Fibroblast of lung (primary cell): ENCODE measurements around the gene CALML6. TPM values are rescaled to one million over a fixed set of nuclear protein-coding genes. Genes with fewer than 3 reads are reported as not detected.

Experiments
- DNase-seq, 2 donors: peaks; one replicate each; pipeline versions ENCODE4 v3.0.0 to v3.0.0-alpha.2; 2010; ENCODE audit warnings: low read depth in 2 of 2
- H2AFZ ChIP-seq: 2 replicates; pipeline ENCODE4 v1.5.1; 2012; ENCODE audit warnings: low read length, control low read depth, inconsistent platforms
- H3K27ac ChIP-seq: 2 replicates; pipeline ENCODE4 v1.5.1; 2011; ENCODE audit warnings: low read length, control low read depth; ENCODE audit not compliant: insufficient read depth
- H3K27me3 ChIP-seq: 2 replicates; pipeline ENCODE4 v1.5.1; 2011; ENCODE audit warnings: mild to moderate bottlenecking, low read length; ENCODE audit not compliant: control insufficient read depth, insufficient read depth
- H3K36me3 ChIP-seq: 2 replicates; pipeline ENCODE4 v1.5.1; 2011; ENCODE audit warnings: low read length; ENCODE audit not compliant: control insufficient read depth, insufficient read depth
- H3K4me1 ChIP-seq: 2 replicates; pipeline ENCODE4 v1.5.1; 2011; ENCODE audit warnings: low read length; ENCODE audit not compliant: control insufficient read depth, insufficient read depth; ENCODE audit errors: extremely low read depth
- H3K4me2 ChIP-seq: 2 replicates; pipeline ENCODE4 v1.5.1; 2011; ENCODE audit warnings: low read length, control low read depth; ENCODE audit not compliant: insufficient read depth; ENCODE audit errors: extremely low read depth
- H3K4me3 ChIP-seq, 4 experiments: fragments of 200-600 bp in 1 of 4; sonication (generic) in 1 of 4; replicated peaks in 1 of 4; 2 replicates each; pipeline ENCODE4 v1.5.1; 2011 to 2016; ENCODE audit warnings: low read length in 4 of 4, low read depth in 3 of 4, mild to moderate bottlenecking in 3 of 4, control low read depth in 2 of 4, inconsistent platforms in 1 of 4, mixed read lengths in 1 of 4; ENCODE audit not compliant: insufficient read depth in 1 of 4; ENCODE audit errors: control extremely low read depth in 1 of 4
- H3K79me2 ChIP-seq: 2 replicates; pipeline ENCODE4 v1.5.1; 2012; ENCODE audit warnings: mild to moderate bottlenecking, low read length, inconsistent platforms; ENCODE audit not compliant: control insufficient read depth, insufficient read depth
- H3K9ac ChIP-seq: 2 replicates; pipeline ENCODE4 v1.5.1; 2011; ENCODE audit warnings: mild to moderate bottlenecking, low read length, control low read depth; ENCODE audit not compliant: insufficient read depth
- H3K9me3 ChIP-seq: 2 replicates; pipeline ENCODE4 v1.5.1; 2012; ENCODE audit warnings: low read depth, low read length; ENCODE audit not compliant: control insufficient read depth, insufficient read depth
- H4K20me1 ChIP-seq: 2 replicates; pipeline ENCODE4 v1.5.1; 2011; ENCODE audit warnings: low read length; ENCODE audit not compliant: control insufficient read depth, insufficient read depth; ENCODE audit errors: extremely low read depth
- EZH2 ChIP-seq: IDR thresholded peaks from 2 replicates; pipeline ENCODE4 v1.5.1; 2012; ENCODE audit warnings: low read length, control low read depth, mild to moderate bottlenecking; ENCODE audit errors: missing control alignments
- polyA plus RNA-seq, 2 donors: library from polyadenylated mRNA; depleted of rRNA in 1 of 2; stranded (reverse) in 1 of 2; unstranded in 1 of 2; fragments of >200 nt; gene quantifications; 2 replicates each; pipeline ENCODE4 v1.2.1, GENCODE V29; 2011 to 2012; ENCODE audit warnings: missing spikeins in 1 of 2
- total RNA-seq: library from RNA; depleted of rRNA; stranded (reverse); fragments of >200 nt; gene quantifications from 2 replicates; pipeline ENCODE4 v1.2.1, GENCODE V29; 2014
- TF ChIP-seq, protein P1 (sequence below), 2 donors: IDR thresholded peaks in 1 of 2; conservative IDR thresholded peaks in 1 of 2; 1 replicate in 1 of 2; 2 replicates in 1 of 2; pipeline ENCODE4 v1.5.1; 2011 to 2012; ENCODE audit warnings: low read length in 2 of 2, control low read depth in 1 of 2, inconsistent platforms in 1 of 2, low read depth in 1 of 2, mild to moderate bottlenecking in 1 of 2

The CALML6 gene
- total and polyA plus RNA-seq, 2 donors (not counting 1 experiment from before 2014, with no cell fraction given): 0.09 to 0.17 TPM

DNA sequence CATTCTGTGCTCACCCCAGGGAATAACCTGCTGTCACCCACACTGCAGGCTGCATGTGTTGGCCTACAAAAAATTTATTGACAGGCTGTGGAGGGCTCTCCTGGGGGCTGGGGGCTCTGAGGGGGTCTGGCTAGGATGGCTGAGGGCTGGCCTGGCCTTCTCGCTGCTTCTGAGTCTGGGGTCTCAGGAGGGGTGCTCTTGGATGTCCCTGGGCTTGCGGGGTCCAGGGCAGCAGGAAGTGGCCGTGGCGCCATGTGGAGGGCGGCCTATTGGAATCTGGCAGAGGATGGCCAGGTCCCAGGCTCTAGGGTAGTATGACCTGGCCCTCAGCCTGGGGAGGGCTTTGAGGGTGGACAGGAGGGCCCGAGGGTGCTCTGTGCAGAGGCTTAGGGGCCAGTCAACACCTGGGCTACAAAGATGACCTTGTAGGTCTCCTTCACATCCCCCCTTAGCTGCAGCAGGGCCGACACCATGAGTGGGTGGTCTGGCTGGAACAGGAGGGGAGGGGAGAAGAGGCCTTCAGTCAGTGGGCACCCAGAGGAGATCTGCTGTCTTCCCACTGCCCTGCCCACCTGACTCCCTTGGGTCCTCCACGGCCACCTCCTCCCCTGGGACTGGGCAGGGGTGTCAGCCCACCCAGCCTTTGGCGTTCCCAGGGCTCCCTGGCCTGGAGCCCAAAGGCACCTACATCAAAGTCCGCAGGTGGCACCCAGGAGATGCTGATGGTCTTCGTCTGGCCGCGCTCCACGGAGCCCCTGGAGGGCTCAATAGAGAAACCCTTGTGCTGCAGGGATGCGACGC lies 7.0 kb downstream of the CALML6 start:
- peaks cover 4% of the 10 kb centered on the region for H3K27me3 ChIP-seq
- H3K4me3 ChIP-seq: no peak overlapping the region
- peaks cover 6% of the 10 kb centered on the region for H3K4me1 ChIP-seq
- H4K20me1 ChIP-seq: no peaks in the 10 kb centered on the region
- no peaks in the 10 kb centered on the region for H3K36me3 ChIP-seq
- TF ChIP-seq EZH2: no peak
- TF ChIP-seq, protein P1, sequence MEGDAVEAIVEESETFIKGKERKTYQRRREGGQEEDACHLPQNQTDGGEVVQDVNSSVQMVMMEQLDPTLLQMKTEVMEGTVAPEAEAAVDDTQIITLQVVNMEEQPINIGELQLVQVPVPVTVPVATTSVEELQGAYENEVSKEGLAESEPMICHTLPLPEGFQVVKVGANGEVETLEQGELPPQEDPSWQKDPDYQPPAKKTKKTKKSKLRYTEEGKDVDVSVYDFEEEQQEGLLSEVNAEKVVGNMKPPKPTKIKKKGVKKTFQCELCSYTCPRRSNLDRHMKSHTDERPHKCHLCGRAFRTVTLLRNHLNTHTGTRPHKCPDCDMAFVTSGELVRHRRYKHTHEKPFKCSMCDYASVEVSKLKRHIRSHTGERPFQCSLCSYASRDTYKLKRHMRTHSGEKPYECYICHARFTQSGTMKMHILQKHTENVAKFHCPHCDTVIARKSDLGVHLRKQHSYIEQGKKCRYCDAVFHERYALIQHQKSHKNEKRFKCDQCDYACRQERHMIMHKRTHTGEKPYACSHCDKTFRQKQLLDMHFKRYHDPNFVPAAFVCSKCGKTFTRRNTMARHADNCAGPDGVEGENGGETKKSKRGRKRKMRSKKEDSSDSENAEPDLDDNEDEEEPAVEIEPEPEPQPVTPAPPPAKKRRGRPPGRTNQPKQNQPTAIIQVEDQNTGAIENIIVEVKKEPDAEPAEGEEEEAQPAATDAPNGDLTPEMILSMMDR (conservative IDR thresholded peaks at IDR 0.05 in 1 of 2, IDR thresholded peaks at IDR 0.05 in 1 of 2; ENCODE audit: low read depth in 1 of 2, low read length in 2 of 2): no peak
- H3K79me2 ChIP-seq: no peaks in the 10 kb centered on the region
- H3K4me2 ChIP-seq: no peak overlapping the region
- H3K27ac ChIP-seq: no peak overlapping the region
- no peaks in the 10 kb centered on the region for H3K9me3 ChIP-seq
- no peak overlapping the region for H2AFZ ChIP-seq
- no peak for DNase-seq
- H3K9ac ChIP-seq: no peak overlapping the region

- H3K9ac ChIP-seq: no peak overlapping the region
- H2AFZ ChIP-seq: no peak overlapping the region
- H4K20me1 ChIP-seq: no peaks in the 10 kb centered on the region
- H3K79me2 ChIP-seq: no peaks in the 10 kb centered on the region
- H3K36me3 ChIP-seq: no peaks in the 10 kb centered on the region
- H3K4me2 ChIP-seq: no peak overlapping the region
- no peak overlapping the region for H3K4me3 ChIP-seq
- TF ChIP-seq, protein P1 (conservative IDR thresholded peaks at IDR 0.05 in 1 of 2, IDR thresholded peaks at IDR 0.05 in 1 of 2; ENCODE audit: low read depth in 1 of 2, low read length in 2 of 2): no peak
- TF ChIP-seq EZH2: no peak
- no peaks in the 10 kb centered on the region for H3K9me3 ChIP-seq
- H3K4me1 ChIP-seq: peaks cover 6% of the 10 kb centered on the region
- H3K27me3 ChIP-seq: peaks cover 4% of the 10 kb centered on the region
- no peak overlapping the region for H3K27ac ChIP-seq
- DNase-seq: no peak
Observed at GRCh38 chr1:1922702-1922955, 7.6 kb downstream of the CALML6 start.

DNA sequence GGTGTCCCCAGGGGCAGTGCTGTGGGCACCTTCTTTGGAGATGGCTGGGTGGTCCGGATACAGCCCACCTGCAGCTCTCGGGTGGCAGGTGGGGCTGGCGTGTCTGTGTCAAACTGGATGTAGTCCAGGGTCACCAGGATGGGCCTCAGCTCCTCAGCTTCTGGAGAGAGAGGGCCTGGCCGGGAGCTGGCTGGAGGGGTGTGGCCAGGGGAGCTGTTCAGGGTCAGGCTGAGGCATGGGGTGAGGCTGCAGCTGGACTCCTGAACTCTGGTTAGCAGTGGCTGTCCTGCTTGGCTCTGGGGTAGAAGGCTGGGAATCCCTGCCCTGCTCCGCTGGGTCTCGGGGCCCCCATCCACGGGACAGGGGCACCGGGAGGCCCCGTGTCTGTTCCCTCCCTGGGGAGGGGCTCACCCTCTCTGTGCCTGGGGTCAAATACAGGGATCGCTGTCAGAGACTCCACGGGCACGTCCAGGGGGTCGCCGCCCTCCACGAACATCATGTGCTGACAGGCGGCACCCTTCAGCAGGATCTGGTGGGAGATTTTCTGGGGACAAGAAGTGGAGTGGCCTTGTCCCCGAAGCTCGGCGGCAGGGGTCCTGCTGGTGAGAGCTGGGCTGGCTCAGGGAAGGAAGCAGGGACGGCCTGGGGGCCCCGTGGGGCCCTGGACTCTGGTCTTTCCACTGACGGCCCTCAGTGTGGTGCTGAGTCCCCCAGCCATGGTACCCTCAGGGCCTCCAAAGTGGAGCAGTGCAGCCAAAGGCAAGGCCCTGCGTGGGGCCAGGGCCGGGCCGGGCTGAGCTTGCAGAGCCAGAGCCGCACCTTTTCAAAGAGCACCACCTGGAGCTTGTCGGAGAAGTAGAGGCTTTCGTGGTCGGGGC lies 8.1 kb downstream of the CALML6 start:
- no peak for TF ChIP-seq EZH2
- TF ChIP-seq, protein P1 (conservative IDR thresholded peaks at IDR 0.05 in 1 of 2, IDR thresholded peaks at IDR 0.05 in 1 of 2; ENCODE audit: low read depth in 1 of 2, low read length in 2 of 2): no peak
- H3K9ac ChIP-seq: no peak overlapping the region
- H3K4me3 ChIP-seq: no peak overlapping the region
- no peak for DNase-seq
- no peak overlapping the region for H2AFZ ChIP-seq
- H3K27ac ChIP-seq: no peak overlapping the region
- peaks cover under 1% of the 10 kb centered on the region for H3K27me3 ChIP-seq
- no peaks in the 10 kb centered on the region for H3K36me3 ChIP-seq
- no peaks in the 10 kb centered on the region for H4K20me1 ChIP-seq
- H3K4me1 ChIP-seq: peaks cover 6% of the 10 kb centered on the region
- no peaks in the 10 kb centered on the region for H3K79me2 ChIP-seq
- no peak overlapping the region for H3K4me2 ChIP-seq
- no peaks in the 10 kb centered on the region for H3K9me3 ChIP-seq
